DND-41 (cell line): ENCODE results near the gene ME3.

Source experiments
- EZH2 ChIP-seq: IDR thresholded peaks from 3 replicates; pipeline ENCODE4 v1.6.1; 2012; ENCODE audit warnings: borderline replicate concordance, low read depth, mild to moderate bottlenecking, moderate library complexity, low read length, inconsistent platforms; ENCODE audit not compliant: severe bottlenecking
- TF ChIP-seq, protein P1 (sequence below): IDR thresholded peaks from 2 replicates; pipeline ENCODE4 v1.5.1; 2012; ENCODE audit warnings: borderline replicate concordance, low read length, moderate library complexity, mild to moderate bottlenecking; ENCODE audit not compliant: poor library complexity, severe bottlenecking; ENCODE audit errors: extremely low read depth

DNA sequence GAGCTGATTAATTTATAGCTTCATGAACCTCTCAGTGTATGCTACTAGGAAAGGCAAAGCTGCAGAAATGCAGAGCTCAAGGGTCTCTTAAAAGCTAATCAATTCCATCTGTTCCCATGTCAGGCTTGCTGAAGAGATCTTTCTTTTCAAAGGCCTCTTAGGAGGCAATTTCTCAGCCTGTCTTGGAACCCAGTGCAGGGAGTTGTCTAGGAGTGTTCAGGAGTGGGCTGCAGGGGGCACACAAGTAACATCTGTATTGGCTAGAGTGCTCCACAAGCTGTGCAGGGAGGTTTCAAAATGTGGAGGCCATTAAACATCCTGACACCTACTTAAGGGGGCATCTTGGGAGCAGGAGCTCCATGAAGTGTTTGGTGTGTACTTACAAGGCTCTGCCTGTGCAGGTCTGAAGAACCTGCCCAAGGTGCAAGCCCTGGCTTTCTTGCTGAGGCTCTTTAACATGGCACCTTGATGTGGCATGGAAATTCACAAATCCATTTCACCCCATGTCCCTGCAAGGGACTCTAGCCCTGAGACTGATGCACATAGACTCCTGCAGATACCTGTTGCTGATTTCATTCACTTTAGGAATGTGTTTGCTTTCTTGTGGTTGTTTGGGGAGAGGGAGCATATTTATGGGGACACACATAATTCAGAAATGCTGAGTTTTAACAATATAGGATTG is 134.7 kb downstream of the ME3 start:
- TF ChIP-seq, protein P1, sequence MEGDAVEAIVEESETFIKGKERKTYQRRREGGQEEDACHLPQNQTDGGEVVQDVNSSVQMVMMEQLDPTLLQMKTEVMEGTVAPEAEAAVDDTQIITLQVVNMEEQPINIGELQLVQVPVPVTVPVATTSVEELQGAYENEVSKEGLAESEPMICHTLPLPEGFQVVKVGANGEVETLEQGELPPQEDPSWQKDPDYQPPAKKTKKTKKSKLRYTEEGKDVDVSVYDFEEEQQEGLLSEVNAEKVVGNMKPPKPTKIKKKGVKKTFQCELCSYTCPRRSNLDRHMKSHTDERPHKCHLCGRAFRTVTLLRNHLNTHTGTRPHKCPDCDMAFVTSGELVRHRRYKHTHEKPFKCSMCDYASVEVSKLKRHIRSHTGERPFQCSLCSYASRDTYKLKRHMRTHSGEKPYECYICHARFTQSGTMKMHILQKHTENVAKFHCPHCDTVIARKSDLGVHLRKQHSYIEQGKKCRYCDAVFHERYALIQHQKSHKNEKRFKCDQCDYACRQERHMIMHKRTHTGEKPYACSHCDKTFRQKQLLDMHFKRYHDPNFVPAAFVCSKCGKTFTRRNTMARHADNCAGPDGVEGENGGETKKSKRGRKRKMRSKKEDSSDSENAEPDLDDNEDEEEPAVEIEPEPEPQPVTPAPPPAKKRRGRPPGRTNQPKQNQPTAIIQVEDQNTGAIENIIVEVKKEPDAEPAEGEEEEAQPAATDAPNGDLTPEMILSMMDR: no peak
- no peak for TF ChIP-seq EZH2
